Endothelial cell of umbilical vein (primary cell): ENCODE measurements around the gene C4orf50. TPM values are rescaled to one million over a fixed set of nuclear protein-coding genes. Genes with fewer than 3 reads are reported as not detected.

ENCODE experiments used
- BruUV-seq: library from RNA; stranded (reverse); fragments of 400-500 nt; replicated peaks from 2 replicates; lab custom pipeline; 2021; lab: Mats Ljungman, UMichigan
- CTCF ChIA-PET: fragments of 300-600, 350-600 bp; sonication (Branson Sonifier 250); formaldehyde crosslinking; loops from one replicate; lab custom pipeline; 2021; ENCODE audit warnings: antibody characterized with exemption, inconsistent platforms; lab: Charles Lee
- POLR2A ChIA-PET: fragments of 300-600, 350-600 bp; sonication (Branson Sonifier 250); formaldehyde crosslinking; loops from one replicate; lab custom pipeline; 2021; ENCODE audit warnings: antibody characterized with exemption, inconsistent platforms; lab: Charles Lee
- DNase-seq: peaks from one replicate; pipeline ENCODE4 v3.0.0-alpha.2; 2011; ENCODE audit warnings: low read depth, low spot score
- FAIRE-seq: peaks from 2 replicates; lab custom pipeline; 2011; peaks lifted over from hg19 to GRCh38; lab: Jason Lieb, UNC
- H2AFZ ChIP-seq: 2 replicates; pipeline ENCODE4 v1.6.0; 2012; ENCODE audit warnings: low read depth, low read length, control low read depth, inconsistent platforms
- H3K27ac ChIP-seq: 2 replicates; pipeline ENCODE4 v1.5.1; 2011; ENCODE audit warnings: low read depth, mild to moderate bottlenecking, control low read depth, low read length, moderate library complexity; ENCODE audit not compliant: insufficient read depth
- H3K27me3 ChIP-seq, 2 experiments: 2 replicates each; pipeline versions ENCODE4 v1.6.0 to v1.6.1; 2011; ENCODE audit warnings: low read length in 2 of 2, mixed read lengths in 1 of 2; ENCODE audit not compliant: control insufficient read depth in 2 of 2, insufficient read depth in 2 of 2
- H3K36me3 ChIP-seq, 2 experiments: 2 replicates in 1 of 2; 3 replicates in 1 of 2; pipeline ENCODE4 v1.5.1; 2011; ENCODE audit warnings: low read length in 2 of 2, mild to moderate bottlenecking in 1 of 2, moderate library complexity in 1 of 2; ENCODE audit not compliant: control insufficient read depth in 2 of 2, insufficient read depth in 2 of 2; ENCODE audit errors: extremely low read depth in 1 of 2
- H3K4me1 ChIP-seq: 3 replicates; pipeline ENCODE4 v1.5.1; 2011; ENCODE audit warnings: mild to moderate bottlenecking, low read length; ENCODE audit not compliant: control insufficient read depth, insufficient read depth; ENCODE audit errors: extremely low read depth
- H3K4me2 ChIP-seq: 2 replicates; pipeline ENCODE4 v1.6.1; 2011; ENCODE audit warnings: low read length, control low read depth, mixed read lengths; ENCODE audit not compliant: insufficient read depth
- H3K4me3 ChIP-seq, 3 experiments: fragments of 200-600 bp in 1 of 3; sonication (generic), shearing (Covaris generic) in 1 of 3; replicated peaks in 1 of 3; 2 replicates each; pipeline ENCODE4 v1.5.1; 2011 to 2016; ENCODE audit warnings: control low read depth in 3 of 3, low read length in 3 of 3, mild to moderate bottlenecking in 2 of 3, inconsistent platforms in 1 of 3, low read depth in 1 of 3, moderate library complexity in 1 of 3; ENCODE audit not compliant: insufficient read depth in 1 of 3
- H3K79me2 ChIP-seq: 2 replicates; pipeline ENCODE4 v1.6.0; 2012; ENCODE audit warnings: low read length, inconsistent platforms; ENCODE audit not compliant: control insufficient read depth, insufficient read depth
- H3K9ac ChIP-seq: replicated peaks from 2 replicates; pipeline ENCODE3; 2011; ENCODE audit warnings: low read length, control low read depth; ENCODE audit not compliant: insufficient read depth; ENCODE audit errors: extremely low read depth
- H3K9me1 ChIP-seq: replicated peaks from 3 replicates; pipeline ENCODE4 v1.6.0; 2011; ENCODE audit warnings: mild to moderate bottlenecking, low read length; ENCODE audit not compliant: control insufficient read depth, insufficient read depth; ENCODE audit errors: extremely low read depth
- H3K9me3 ChIP-seq: replicated peaks from 2 replicates; pipeline ENCODE4 v1.5.1; 2012; ENCODE audit warnings: low read length, inconsistent platforms; ENCODE audit not compliant: control insufficient read depth, insufficient read depth
- H4K20me1 ChIP-seq: replicated peaks from 2 replicates; pipeline ENCODE3; 2011; ENCODE audit warnings: mild to moderate bottlenecking, low read length; ENCODE audit not compliant: control insufficient read depth, insufficient read depth; ENCODE audit errors: extremely low read depth
- FOS ChIP-seq: IDR thresholded peaks from 2 replicates; pipeline ENCODE4 v1.6.1; 2011; ENCODE audit warnings: mild to moderate bottlenecking, low read length, moderate library complexity, borderline replicate concordance; ENCODE audit not compliant: insufficient read depth
- GATA2 ChIP-seq: IDR thresholded peaks from 2 replicates; pipeline ENCODE4 v1.7.0; 2011; ENCODE audit warnings: low read depth, mild to moderate bottlenecking, moderate library complexity, mixed read lengths, low read length; ENCODE audit not compliant: insufficient read length, insufficient read depth
- JUN ChIP-seq: IDR thresholded peaks from 2 replicates; pipeline ENCODE4 v1.6.1; 2011; ENCODE audit warnings: borderline replicate concordance, low read depth; ENCODE audit not compliant: insufficient read length, insufficient read depth
- MAX ChIP-seq: IDR thresholded peaks from 2 replicates; pipeline ENCODE4 v1.6.1; 2011; ENCODE audit not compliant: insufficient read depth, insufficient read length
- POLR2A ChIP-seq: IDR thresholded peaks from 2 replicates; pipeline ENCODE4 v1.6.1; 2012; ENCODE audit warnings: low read depth, mild to moderate bottlenecking, control low read depth, low read length
- POLR2AphosphoS5 ChIP-seq: IDR thresholded peaks from 2 replicates; pipeline ENCODE4 v1.6.1; 2012; ENCODE audit warnings: low read depth, mild to moderate bottlenecking, control low read depth, low read length, moderate library complexity; ENCODE audit not compliant: insufficient read depth
- dilution Hi-C: fragments of 300-500 bp; cut with MboI; formaldehyde crosslinking; loops from one replicate; pipeline ENCODE4 v1.15.0; 2019; ENCODE audit warnings: low sequenced_read_pairs; ENCODE audit not compliant: extremely low pct_ligation_motif_present
- intact Hi-C: fragments of 100-400 bp; cut with micrococcal nuclease; formaldehyde crosslinking; loops from one replicate; pipeline ENCODE4 v1.10.0; 2022
- polyA plus RNA-seq, 4 experiments: library from polyadenylated mRNA; depleted of rRNA in 3 of 4; stranded (reverse) in 3 of 4; unstranded in 1 of 4; fragments of >200 nt; gene quantifications; 2 replicates each; pipeline versions ENCODE4 v1.2.1 to v1.2.3, GENCODE V29; 2011 to 2012; ENCODE audit warnings: missing spikeins in 1 of 4
- total RNA-seq: library from RNA; stranded (reverse); gene quantifications from 2 replicates; pipeline ENCODE4 v1.2.3, GENCODE V29; 2021
- TF ChIP-seq, protein P1 (sequence below), 2 donors: IDR thresholded peaks; 1 replicate in 1 of 2; 2 replicates in 1 of 2; pipeline ENCODE4 v1.5.1; 2011; ENCODE audit warnings: low read length in 2 of 2, mild to moderate bottlenecking in 2 of 2, moderate library complexity in 2 of 2, control low read depth in 1 of 2, inconsistent platforms in 1 of 2, low read depth in 1 of 2; ENCODE audit not compliant: insufficient read depth in 1 of 2; ENCODE audit errors: extremely low read depth in 1 of 2

The C4orf50 gene
- total and polyA plus RNA-seq, 2 donors (not counting 3 experiments of a cell fraction or from before 2014, with no cell fraction given), result not detected

DNA sequence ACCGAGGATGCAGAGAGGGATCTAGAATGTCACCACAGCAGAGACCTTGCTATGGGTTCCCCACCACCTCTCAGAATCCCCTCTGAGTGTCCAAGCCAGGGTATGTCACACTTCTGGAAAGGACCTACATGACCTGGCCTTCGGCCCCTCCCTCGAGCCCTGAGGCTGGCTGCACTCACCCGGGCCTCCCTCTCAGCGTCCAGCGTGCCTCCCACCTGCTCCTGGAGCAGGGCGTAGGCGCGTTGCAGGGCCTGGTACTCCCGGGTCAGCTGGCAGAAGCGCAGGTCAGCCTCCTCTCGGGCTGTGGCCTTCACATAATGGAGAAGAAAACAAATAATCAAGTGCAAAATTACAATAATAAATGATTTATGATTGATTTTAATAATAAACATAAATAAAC is 43.9 kb upstream of the C4orf50 start:
- no peaks in the 10 kb centered on the region for H3K9me1 ChIP-seq
- FAIRE-seq, result no peak
- intact Hi-C loops, result no loop called here
- H3K36me3 ChIP-seq, result no peaks in the 10 kb centered on the region
- BruUV-seq, result no TSS peak
- no peak overlapping the region for H2AFZ ChIP-seq
- H4K20me1 ChIP-seq, result no peaks in the 10 kb centered on the region
- no peak for TF ChIP-seq MAX
- no peak for TF ChIP-seq JUN
- TF ChIP-seq, protein P1, sequence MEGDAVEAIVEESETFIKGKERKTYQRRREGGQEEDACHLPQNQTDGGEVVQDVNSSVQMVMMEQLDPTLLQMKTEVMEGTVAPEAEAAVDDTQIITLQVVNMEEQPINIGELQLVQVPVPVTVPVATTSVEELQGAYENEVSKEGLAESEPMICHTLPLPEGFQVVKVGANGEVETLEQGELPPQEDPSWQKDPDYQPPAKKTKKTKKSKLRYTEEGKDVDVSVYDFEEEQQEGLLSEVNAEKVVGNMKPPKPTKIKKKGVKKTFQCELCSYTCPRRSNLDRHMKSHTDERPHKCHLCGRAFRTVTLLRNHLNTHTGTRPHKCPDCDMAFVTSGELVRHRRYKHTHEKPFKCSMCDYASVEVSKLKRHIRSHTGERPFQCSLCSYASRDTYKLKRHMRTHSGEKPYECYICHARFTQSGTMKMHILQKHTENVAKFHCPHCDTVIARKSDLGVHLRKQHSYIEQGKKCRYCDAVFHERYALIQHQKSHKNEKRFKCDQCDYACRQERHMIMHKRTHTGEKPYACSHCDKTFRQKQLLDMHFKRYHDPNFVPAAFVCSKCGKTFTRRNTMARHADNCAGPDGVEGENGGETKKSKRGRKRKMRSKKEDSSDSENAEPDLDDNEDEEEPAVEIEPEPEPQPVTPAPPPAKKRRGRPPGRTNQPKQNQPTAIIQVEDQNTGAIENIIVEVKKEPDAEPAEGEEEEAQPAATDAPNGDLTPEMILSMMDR (IDR thresholded peaks at IDR 0.05; ENCODE audit: extremely low read depth in 1 of 2, insufficient read depth in 1 of 2, low read depth in 1 of 2, low read length in 2 of 2), result no peak
- TF ChIP-seq FOS, result no peak
- no peak for TF ChIP-seq POLR2AphosphoS5
- TF ChIP-seq POLR2A, result no peak
- TF ChIP-seq GATA2, result no peak
- CTCF ChIA-PET, result interaction anchor here (1.2 kb wide), 1 partner anchor 27 kb away, joined by 4 read pairs; no protein-coding TSS in a partner anchor
- no peaks in the 10 kb centered on the region for H3K9me3 ChIP-seq
- H3K4me3 ChIP-seq, result no peak overlapping the region
- no peak overlapping the region for H3K4me2 ChIP-seq
- dilution Hi-C loops, result no loop called here
- no peaks in the 10 kb centered on the region for H3K79me2 ChIP-seq
- no peak for DNase-seq
- no peaks in the 10 kb centered on the region for H3K4me1 ChIP-seq
- H3K27ac ChIP-seq, result no peak overlapping the region
- no peaks in the 10 kb centered on the region for H3K27me3 ChIP-seq
- H3K9ac ChIP-seq, result no peak overlapping the region
- POLR2A ChIA-PET, result no interaction called here
